HG03135 (cell line): Measurements from ENCODE around the gene TRIM6.
"Not testable (repeated sequence)": the region's sequence is repeated elsewhere in the genome, so short reads cannot be mapped to it uniquely, and the experiment has no call there.

ENCODE experiments used
- ATAC-seq: cut with Tn5 transposase; IDR thresholded peaks from one replicate; pipeline ENCODE4 v1.9.1; 2021; ENCODE audit warnings: mild to moderate bottlenecking, moderate library complexity; ENCODE audit not compliant: unreplicated experiment

TRIM6 gene

GRCh38 chr11:5602791-5603190 lies 6.4 kb downstream of the TRIM6 start:
- not testable (repeated sequence) for ATAC-seq

GRCh38 chr11:5603326-5603725 lies 6.9 kb downstream of the TRIM6 start:
- no peak for ATAC-seq

- no peak for ATAC-seq
These were observed 8.5 kb downstream of the TRIM6 start for GRCh38 chr11:5604896-5605295.

GRCh38 chr11:5605849-5606248 lies 9.4 kb downstream of the TRIM6 start:
- no peak for ATAC-seq

GRCh38 chr11:5608808-5609207 lies 12.4 kb downstream of the TRIM6 start:
- no peak for ATAC-seq

GRCh38 chr11:5610446-5610845 lies 14.0 kb downstream of the TRIM6 start:
- ATAC-seq = no peak

GRCh38 chr11:5611627-5612026 lies 15.2 kb downstream of the TRIM6 start:
- ATAC-seq = no peak

- no peak for ATAC-seq
These were observed 22.4 kb downstream of the TRIM6 start for GRCh38 chr11:5618807-5619206.

- ATAC-seq = no peak
These were observed 24.4 kb downstream of the TRIM6 start for GRCh38 chr11:5620651-5621521.

- ATAC-seq = no peak
These were observed 25.1 kb downstream of the TRIM6 start for GRCh38 chr11:5621580-5621979.

- ATAC-seq = no peak
These were observed 26.4 kb downstream of the TRIM6 start for GRCh38 chr11:5622802-5623201.

GRCh38 chr11:5624489-5625279 lies 28.2 kb downstream of the TRIM6 start, which contains the start of gene TRIM34:
TRIM34 (plus strand) TSS chr11:5625001; CDS start chr11:5632332, 7,331 bp downstream.
- peak; percentile 97 for ATAC-seq

- no peak for ATAC-seq
These were observed 28.8 kb downstream of the TRIM6 start for GRCh38 chr11:5625281-5625680.

- no peak for ATAC-seq
These were observed 29.8 kb downstream of the TRIM6 start for GRCh38 chr11:5626196-5626595.

GRCh38 chr11:5631417-5631816 lies 35.0 kb downstream of the TRIM6 start:
- ATAC-seq = peak; percentile 11

- ATAC-seq = peak; percentile 95
These were observed 35.7 kb downstream of the TRIM6 start for GRCh38 chr11:5631969-5632635.

- no peak for ATAC-seq
These were observed 43.5 kb downstream of the TRIM6 start for GRCh38 chr11:5639953-5640352.

GRCh38 chr11:5643585-5643984 lies 47.1 kb downstream of the TRIM6 start:
- no peak for ATAC-seq

GRCh38 chr11:5646139-5646538 lies 49.7 kb downstream of the TRIM6 start:
- no peak for ATAC-seq

GRCh38 chr11:5655474-5655873 lies 59.0 kb downstream of the TRIM6 start:
- no peak for ATAC-seq

GRCh38 chr11:5656956-5657355 lies 60.5 kb downstream of the TRIM6 start:
- ATAC-seq = not testable (repeated sequence)
